Neural cell (in vitro differentiated cells): ENCODE results near the gene SETBP1. TPM values are rescaled to one million over a fixed set of nuclear protein-coding genes. Genes with fewer than 3 reads are reported as not detected.

ENCODE experiments used
- H2AFZ ChIP-seq: fragments of 200-600, 300-800 bp; sonication (generic), shearing (Covaris generic); 2 replicates; pipeline ENCODE4 v1.6.0; 2014; ENCODE audit warnings: low read depth, mild to moderate bottlenecking, antibody characterized with exemption, low read length, moderate library complexity
- H3F3A ChIP-seq: fragments of 200-600 bp; shearing (Covaris generic); 2 replicates; pipeline ENCODE4 v1.6.1; 2016; ENCODE audit warnings: mild to moderate bottlenecking, moderate library complexity, mixed read lengths, antibody characterized with exemption, low read length; ENCODE audit not compliant: insufficient read depth, poor library complexity, severe bottlenecking
- H3K27ac ChIP-seq: fragments of 200-600, 300-800 bp; sonication (generic), shearing (Covaris generic); 2 replicates; pipeline ENCODE4 v1.5.1; 2014; ENCODE audit warnings: mild to moderate bottlenecking, low read length, moderate library complexity
- H3K27me3 ChIP-seq: fragments of 300-800, 200-600 bp; sonication (generic), shearing (Covaris generic); 2 replicates; pipeline ENCODE4 v1.6.0; 2014; ENCODE audit warnings: mild to moderate bottlenecking, low read depth, low read length, moderate library complexity; ENCODE audit not compliant: insufficient read depth
- H3K36me3 ChIP-seq: fragments of 300-800, 200-600 bp; sonication (generic), shearing (Covaris generic); 2 replicates; pipeline ENCODE4 v1.5.1; 2014; ENCODE audit warnings: mild to moderate bottlenecking, antibody characterized with exemption, low read length, moderate library complexity; ENCODE audit not compliant: insufficient read depth
- H3K4me2 ChIP-seq: fragments of 300-800, 200-600 bp; sonication (generic), shearing (Covaris generic); 2 replicates; pipeline ENCODE4 v1.6.0; 2014; ENCODE audit warnings: mild to moderate bottlenecking, low read length
- H3K4me3 ChIP-seq: fragments of 300-800, 200-600 bp; sonication (generic), shearing (Covaris generic); 2 replicates; pipeline ENCODE4 v1.5.1; 2014; ENCODE audit warnings: mild to moderate bottlenecking, low read length, moderate library complexity
- H3K79me2 ChIP-seq: fragments of 200-600 bp; shearing (Covaris generic); replicated peaks from 2 replicates; pipeline ENCODE4 v1.6.0; 2014; ENCODE audit warnings: mild to moderate bottlenecking, low read length, moderate library complexity; ENCODE audit not compliant: insufficient read depth
- H3K9ac ChIP-seq: fragments of 300-800, 200-600 bp; sonication (generic), shearing (Covaris generic); 2 replicates; pipeline ENCODE4 v1.6.1; 2016; ENCODE audit warnings: mild to moderate bottlenecking, low read length, mixed read lengths
- H3K9me2 ChIP-seq: fragments of 200-600 bp; shearing (Covaris generic); 2 replicates; pipeline ENCODE4 v1.6.1; 2016; ENCODE audit warnings: mild to moderate bottlenecking, low read length, mixed read lengths; ENCODE audit not compliant: insufficient read depth
- H3K9me3 ChIP-seq: fragments of 200-600, 300-800 bp; sonication (generic), shearing (Covaris generic); 2 replicates; pipeline ENCODE4 v1.6.1; 2016; ENCODE audit warnings: mild to moderate bottlenecking, mixed run types, low read length, moderate library complexity, mixed read lengths
- H4K20me1 ChIP-seq: fragments of 200-600 bp; shearing (Covaris generic); 2 replicates; pipeline ENCODE4 v1.6.1; 2016; ENCODE audit warnings: mild to moderate bottlenecking, mixed run types; ENCODE audit not compliant: insufficient read depth
- EP300 ChIP-seq: fragments of 450-650 bp; conservative IDR thresholded peaks from 2 replicates; pipeline ENCODE4 v1.6.1; 2014; ENCODE audit warnings: antibody characterized with exemption, mild to moderate bottlenecking, moderate library complexity; ENCODE audit not compliant: poor library complexity, severe bottlenecking
- EZH2 ChIP-seq: fragments of 200-600, 300-800 bp; shearing (Covaris generic), sonication (generic); IDR thresholded peaks from 2 replicates; pipeline ENCODE4 v1.6.1; 2014; ENCODE audit warnings: antibody characterized with exemption, low read length, borderline replicate concordance, mild to moderate bottlenecking; ENCODE audit not compliant: insufficient read depth, poor library complexity, severe bottlenecking
- MXI1 ChIP-seq: fragments of 450-650 bp; conservative IDR thresholded peaks from 2 replicates; pipeline ENCODE4 v1.6.1; 2014; ENCODE audit warnings: antibody characterized with exemption, mild to moderate bottlenecking; ENCODE audit not compliant: poor library complexity, severe bottlenecking
- POLR2AphosphoS5 ChIP-seq: IDR thresholded peaks from 2 replicates; pipeline ENCODE4 v1.6.1; 2012
- RAD21 ChIP-seq: fragments of 450-650 bp; conservative IDR thresholded peaks from 2 replicates; pipeline ENCODE4 v1.6.1; 2014; ENCODE audit warnings: antibody characterized with exemption, mild to moderate bottlenecking, moderate library complexity
- SMC3 ChIP-seq: fragments of 450-650 bp; conservative IDR thresholded peaks from 2 replicates; pipeline ENCODE4 v1.6.1; 2014; ENCODE audit warnings: antibody characterized with exemption, mild to moderate bottlenecking, moderate library complexity; ENCODE audit not compliant: poor library complexity
- TAF1 ChIP-seq: IDR thresholded peaks from 2 replicates; pipeline ENCODE4 v1.6.1; 2012; ENCODE audit warnings: low read depth
- polyA plus RNA-seq: library from polyadenylated mRNA; depleted of rRNA; stranded (reverse); fragments of >200 nt; gene quantifications from 2 replicates; pipeline ENCODE4 v1.2.3, GENCODE V29; 2014
- TF ChIP-seq, protein P1 (sequence below): fragments of 450-650 bp; IDR thresholded peaks from 2 replicates; pipeline ENCODE4 v1.5.1; 2014; ENCODE audit warnings: antibody characterized with exemption, mild to moderate bottlenecking, moderate library complexity; ENCODE audit not compliant: poor library complexity, severe bottlenecking
- TF ChIP-seq, protein P2 (sequence below): IDR thresholded peaks from 2 replicates; pipeline ENCODE4 v1.6.1; 2012; ENCODE audit warnings: borderline replicate concordance

SETBP1 gene
- polyA plus RNA-seq, 1 donor from 2014 or later, result 13.7 TPM

DNA sequence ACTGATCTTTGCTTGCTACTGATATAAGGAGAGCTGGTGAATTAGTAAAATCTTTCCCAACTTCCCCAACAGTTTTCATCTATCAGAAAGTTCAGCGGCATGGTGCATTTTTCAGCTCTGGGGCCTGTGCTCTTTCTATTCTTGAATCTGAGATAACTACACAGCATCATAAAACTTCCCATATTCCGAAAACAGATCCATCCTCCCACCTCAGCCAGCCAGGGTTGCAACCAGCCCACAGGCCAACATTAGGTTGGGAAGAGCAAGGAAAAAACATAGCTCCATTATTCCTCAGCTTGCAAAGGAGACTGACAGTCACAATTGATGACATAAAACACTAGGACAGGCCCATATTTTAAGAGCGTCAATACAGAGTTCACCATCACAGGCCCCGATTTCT, 297.2 kb downstream of the SETBP1 start:
- TF ChIP-seq, protein P1, sequence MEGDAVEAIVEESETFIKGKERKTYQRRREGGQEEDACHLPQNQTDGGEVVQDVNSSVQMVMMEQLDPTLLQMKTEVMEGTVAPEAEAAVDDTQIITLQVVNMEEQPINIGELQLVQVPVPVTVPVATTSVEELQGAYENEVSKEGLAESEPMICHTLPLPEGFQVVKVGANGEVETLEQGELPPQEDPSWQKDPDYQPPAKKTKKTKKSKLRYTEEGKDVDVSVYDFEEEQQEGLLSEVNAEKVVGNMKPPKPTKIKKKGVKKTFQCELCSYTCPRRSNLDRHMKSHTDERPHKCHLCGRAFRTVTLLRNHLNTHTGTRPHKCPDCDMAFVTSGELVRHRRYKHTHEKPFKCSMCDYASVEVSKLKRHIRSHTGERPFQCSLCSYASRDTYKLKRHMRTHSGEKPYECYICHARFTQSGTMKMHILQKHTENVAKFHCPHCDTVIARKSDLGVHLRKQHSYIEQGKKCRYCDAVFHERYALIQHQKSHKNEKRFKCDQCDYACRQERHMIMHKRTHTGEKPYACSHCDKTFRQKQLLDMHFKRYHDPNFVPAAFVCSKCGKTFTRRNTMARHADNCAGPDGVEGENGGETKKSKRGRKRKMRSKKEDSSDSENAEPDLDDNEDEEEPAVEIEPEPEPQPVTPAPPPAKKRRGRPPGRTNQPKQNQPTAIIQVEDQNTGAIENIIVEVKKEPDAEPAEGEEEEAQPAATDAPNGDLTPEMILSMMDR, result no peak
- no peak for TF ChIP-seq EP300
- no peak for TF ChIP-seq RAD21
- TF ChIP-seq POLR2AphosphoS5, result no peak
- TF ChIP-seq MXI1, result no peak
- no peak for TF ChIP-seq TAF1
- no peak for TF ChIP-seq SMC3
- TF ChIP-seq EZH2, result no peak
- TF ChIP-seq, protein P2, sequence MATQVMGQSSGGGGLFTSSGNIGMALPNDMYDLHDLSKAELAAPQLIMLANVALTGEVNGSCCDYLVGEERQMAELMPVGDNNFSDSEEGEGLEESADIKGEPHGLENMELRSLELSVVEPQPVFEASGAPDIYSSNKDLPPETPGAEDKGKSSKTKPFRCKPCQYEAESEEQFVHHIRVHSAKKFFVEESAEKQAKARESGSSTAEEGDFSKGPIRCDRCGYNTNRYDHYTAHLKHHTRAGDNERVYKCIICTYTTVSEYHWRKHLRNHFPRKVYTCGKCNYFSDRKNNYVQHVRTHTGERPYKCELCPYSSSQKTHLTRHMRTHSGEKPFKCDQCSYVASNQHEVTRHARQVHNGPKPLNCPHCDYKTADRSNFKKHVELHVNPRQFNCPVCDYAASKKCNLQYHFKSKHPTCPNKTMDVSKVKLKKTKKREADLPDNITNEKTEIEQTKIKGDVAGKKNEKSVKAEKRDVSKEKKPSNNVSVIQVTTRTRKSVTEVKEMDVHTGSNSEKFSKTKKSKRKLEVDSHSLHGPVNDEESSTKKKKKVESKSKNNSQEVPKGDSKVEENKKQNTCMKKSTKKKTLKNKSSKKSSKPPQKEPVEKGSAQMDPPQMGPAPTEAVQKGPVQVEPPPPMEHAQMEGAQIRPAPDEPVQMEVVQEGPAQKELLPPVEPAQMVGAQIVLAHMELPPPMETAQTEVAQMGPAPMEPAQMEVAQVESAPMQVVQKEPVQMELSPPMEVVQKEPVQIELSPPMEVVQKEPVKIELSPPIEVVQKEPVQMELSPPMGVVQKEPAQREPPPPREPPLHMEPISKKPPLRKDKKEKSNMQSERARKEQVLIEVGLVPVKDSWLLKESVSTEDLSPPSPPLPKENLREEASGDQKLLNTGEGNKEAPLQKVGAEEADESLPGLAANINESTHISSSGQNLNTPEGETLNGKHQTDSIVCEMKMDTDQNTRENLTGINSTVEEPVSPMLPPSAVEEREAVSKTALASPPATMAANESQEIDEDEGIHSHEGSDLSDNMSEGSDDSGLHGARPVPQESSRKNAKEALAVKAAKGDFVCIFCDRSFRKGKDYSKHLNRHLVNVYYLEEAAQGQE, result no peak
- Histone ChIP-seq H3K79me2 (peaks cover 7% of the 10 kb centered on the region), H3K9me2 (no peaks in the 10 kb centered on the region), H3K9ac (no peak overlapping the region), H3K4me3 (no peak overlapping the region), H3K36me3 (no peaks in the 10 kb centered on the region), H3K4me2 (no peak overlapping the region), H2AFZ (no peak overlapping the region), H4K20me1 (no peaks in the 10 kb centered on the region), H3K27me3 (no peaks in the 10 kb centered on the region), H3F3A (no peaks in the 10 kb centered on the region), H3K9me3 (no peaks in the 10 kb centered on the region), H3K27ac (no peak overlapping the region)

DNA sequence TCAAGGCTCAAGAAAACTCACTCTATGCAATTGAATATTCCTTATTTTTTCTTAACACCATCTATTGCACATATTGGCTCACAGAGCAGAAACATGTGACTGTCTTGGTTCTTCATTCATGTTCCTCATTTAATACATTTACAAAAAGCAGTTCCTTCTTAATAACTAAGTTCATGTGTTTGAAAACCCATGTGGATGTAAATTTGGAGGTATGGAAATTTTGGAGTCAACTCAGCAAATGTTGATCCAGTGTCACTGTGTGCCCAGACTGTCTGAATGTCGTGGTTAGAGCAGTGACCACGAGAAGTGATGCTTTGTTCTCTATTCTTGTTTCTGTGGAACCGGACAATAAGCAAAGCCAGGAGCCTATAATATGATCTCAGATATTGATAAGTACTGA, 299.1 kb downstream of the SETBP1 start:
- Histone ChIP-seq H3K9ac (no peak overlapping the region), H3K9me3 (no peaks in the 10 kb centered on the region), H3K27ac (no peak overlapping the region), H3K4me2 (no peak overlapping the region), H3K9me2 (no peaks in the 10 kb centered on the region), H3F3A (no peaks in the 10 kb centered on the region), H4K20me1 (no peaks in the 10 kb centered on the region), H3K27me3 (no peaks in the 10 kb centered on the region), H3K4me3 (no peak overlapping the region), H3K36me3 (no peaks in the 10 kb centered on the region), H3K79me2 (peaks cover 7% of the 10 kb centered on the region), H2AFZ (no peak overlapping the region)
- no peak for TF ChIP-seq EP300
- TF ChIP-seq, protein P1, result no peak
- TF ChIP-seq TAF1, result no peak
- TF ChIP-seq MXI1, result no peak
- TF ChIP-seq RAD21, result no peak
- no peak for TF ChIP-seq SMC3
- TF ChIP-seq POLR2AphosphoS5, result no peak
- TF ChIP-seq EZH2, result no peak
- TF ChIP-seq, protein P2, result no peak
